A673 (cell line): ENCODE measurements around the gene NEAT1. TPM values are rescaled to one million over a fixed set of nuclear protein-coding genes. Genes with fewer than 3 reads are reported as not detected.

ENCODE experiments used
- BruUV-seq: library from RNA; stranded (reverse); fragments of 400-500 nt; replicated peaks from 2 replicates; lab custom pipeline; 2021; lab: Mats Ljungman, UMichigan
- CTCF ChIA-PET: fragments of 300-600 bp; sonication (Branson Sonifier 250); formaldehyde crosslinking; loops from one replicate; lab custom pipeline; 2022; ENCODE audit warnings: antibody characterized with exemption; lab: Charles Lee
- POLR2A ChIA-PET: fragments of 300-600 bp; sonication (Branson Sonifier 250); formaldehyde crosslinking; loops from one replicate; lab custom pipeline; 2022; ENCODE audit warnings: antibody characterized with exemption; ENCODE audit not compliant: low non-redundant PET; lab: Charles Lee
- DNase-seq: peaks from one replicate; pipeline ENCODE4 v3.0.0-alpha.2; 2015; ENCODE audit warnings: low spot score
- H3K27ac ChIP-seq: fragments of 200-600 bp; sonication (generic); 2 replicates; pipeline ENCODE4 v1.5.1; 2016; ENCODE audit warnings: mixed run types, low read depth, mild to moderate bottlenecking, mixed read lengths, antibody characterized with exemption, low read length; ENCODE audit not compliant: poor library complexity, severe bottlenecking
- H3K27me3 ChIP-seq: fragments of 200-600 bp; sonication (generic); replicated peaks from 2 replicates; pipeline ENCODE4 v1.6.1; 2017; ENCODE audit warnings: mixed run types, low read depth, mild to moderate bottlenecking, mixed read lengths, antibody characterized with exemption, low read length; ENCODE audit not compliant: insufficient read depth, poor library complexity
- H3K36me3 ChIP-seq: fragments of 200-600 bp; sonication (generic); 2 replicates; pipeline ENCODE4 v1.6.1; 2016; ENCODE audit warnings: mixed run types, mild to moderate bottlenecking, mixed read lengths, antibody characterized with exemption, low read length; ENCODE audit not compliant: insufficient read depth, poor library complexity, severe bottlenecking
- H3K4me1 ChIP-seq: fragments of 200-600 bp; sonication (generic); 2 replicates; pipeline ENCODE4 v1.6.1; 2017; ENCODE audit warnings: mixed run types, mild to moderate bottlenecking, mixed read lengths, antibody characterized with exemption, low read length; ENCODE audit not compliant: insufficient read depth, poor library complexity, severe bottlenecking
- H3K4me3 ChIP-seq: fragments of 200-600 bp; sonication (generic); 2 replicates; pipeline ENCODE4 v1.5.1; 2016; ENCODE audit warnings: low read depth, mixed run types, mild to moderate bottlenecking, mixed read lengths, low read length; ENCODE audit not compliant: poor library complexity, severe bottlenecking
- H3K9me3 ChIP-seq: fragments of 200-600 bp; sonication (generic); 2 replicates; pipeline ENCODE4 v1.6.1; 2016; ENCODE audit warnings: mixed run types, low read depth, mild to moderate bottlenecking, mixed read lengths, antibody characterized with exemption, low read length; ENCODE audit not compliant: poor library complexity, severe bottlenecking
- EZH2 ChIP-seq: fragments of 200-600 bp; sonication (generic); IDR thresholded peaks from 2 replicates; pipeline ENCODE4 v1.6.1; 2017; ENCODE audit warnings: borderline replicate concordance, low read depth, mild to moderate bottlenecking, mixed read lengths, antibody characterized with exemption, low read length; ENCODE audit not compliant: poor library complexity, severe bottlenecking
- intact Hi-C: fragments of 100-400 bp; cut with micrococcal nuclease; formaldehyde crosslinking; loops from one replicate; pipeline ENCODE4 v1.10.0; 2022; ENCODE audit not compliant: unreplicated experiment
- total RNA-seq: library from RNA; stranded (reverse); gene quantifications from 2 replicates; pipeline ENCODE4 v1.2.3, GENCODE V29; 2021
- TF ChIP-seq, protein P1 (sequence below): fragments of 300-800, 200-600 bp; sonication (generic); conservative IDR thresholded peaks from 2 replicates; pipeline ENCODE4 v1.5.1; 2017; ENCODE audit warnings: low read depth, mild to moderate bottlenecking, antibody characterized with exemption, low read length, moderate library complexity, mixed read lengths

NEAT1 gene
- total RNA-seq, 1 experiment from 2014 or later, result 196 TPM

GRCh38 chr11:65399249-65399648, 23.3 kb upstream of the NEAT1 start:
- TF ChIP-seq, protein P1, sequence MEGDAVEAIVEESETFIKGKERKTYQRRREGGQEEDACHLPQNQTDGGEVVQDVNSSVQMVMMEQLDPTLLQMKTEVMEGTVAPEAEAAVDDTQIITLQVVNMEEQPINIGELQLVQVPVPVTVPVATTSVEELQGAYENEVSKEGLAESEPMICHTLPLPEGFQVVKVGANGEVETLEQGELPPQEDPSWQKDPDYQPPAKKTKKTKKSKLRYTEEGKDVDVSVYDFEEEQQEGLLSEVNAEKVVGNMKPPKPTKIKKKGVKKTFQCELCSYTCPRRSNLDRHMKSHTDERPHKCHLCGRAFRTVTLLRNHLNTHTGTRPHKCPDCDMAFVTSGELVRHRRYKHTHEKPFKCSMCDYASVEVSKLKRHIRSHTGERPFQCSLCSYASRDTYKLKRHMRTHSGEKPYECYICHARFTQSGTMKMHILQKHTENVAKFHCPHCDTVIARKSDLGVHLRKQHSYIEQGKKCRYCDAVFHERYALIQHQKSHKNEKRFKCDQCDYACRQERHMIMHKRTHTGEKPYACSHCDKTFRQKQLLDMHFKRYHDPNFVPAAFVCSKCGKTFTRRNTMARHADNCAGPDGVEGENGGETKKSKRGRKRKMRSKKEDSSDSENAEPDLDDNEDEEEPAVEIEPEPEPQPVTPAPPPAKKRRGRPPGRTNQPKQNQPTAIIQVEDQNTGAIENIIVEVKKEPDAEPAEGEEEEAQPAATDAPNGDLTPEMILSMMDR, result no peak
- TF ChIP-seq EZH2, result no peak
- Histone ChIP-seq H3K9me3 (no peaks in the 10 kb centered on the region), H3K36me3 (peaks cover 47% of the 10 kb centered on the region), H3K27ac (no peak overlapping the region), H3K4me3 (no peak overlapping the region), H3K27me3 (no peaks in the 10 kb centered on the region), H3K4me1 (no peaks in the 10 kb centered on the region)
- intact Hi-C loops, result no loop called here
- DNase-seq, result no peak
- ChIA-PET POLR2A (interaction anchor here (0.7 kb wide), 1 partner anchor 19 kb away, joined by 11 read pairs; no protein-coding TSS in a partner anchor), CTCF (no interaction called here)
- no TSS peak for BruUV-seq

DNA sequence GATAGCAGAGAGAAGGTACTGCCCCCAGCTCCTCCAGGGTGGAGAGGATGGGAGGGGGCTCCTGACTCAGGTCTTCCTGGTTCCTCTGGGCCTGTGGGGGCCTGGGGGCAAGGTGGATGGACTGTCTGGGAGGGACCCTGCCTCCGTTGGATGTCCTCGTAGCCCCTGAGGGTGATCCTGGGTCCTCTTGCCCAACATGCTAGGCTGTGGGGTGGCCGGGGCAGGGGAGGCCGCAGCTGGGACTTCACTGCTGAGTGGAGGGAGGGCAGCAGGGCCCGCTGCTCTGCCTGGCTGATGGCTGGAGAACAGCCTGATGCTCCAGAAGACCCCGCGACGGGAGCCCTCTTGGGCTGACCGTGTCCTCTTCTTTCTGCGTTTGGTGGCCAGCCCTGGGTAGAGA, 22.8 kb upstream of the NEAT1 start:
- ChIA-PET CTCF (no interaction called here), POLR2A (no interaction called here)
- H3K9me3 ChIP-seq, result no peaks in the 10 kb centered on the region
- H3K36me3 ChIP-seq, result peaks cover 46% of the 10 kb centered on the region
- no peak for DNase-seq
- H3K27ac ChIP-seq, result peak overlapping the region; percentile 30
- H3K4me1 ChIP-seq, result no peaks in the 10 kb centered on the region
- H3K4me3 ChIP-seq, result no peak overlapping the region
- H3K27me3 ChIP-seq, result no peaks in the 10 kb centered on the region
- BruUV-seq, result no TSS peak
- no peak for TF ChIP-seq EZH2
- TF ChIP-seq, protein P1, result no peak
- intact Hi-C loops, result no loop called here

DNA sequence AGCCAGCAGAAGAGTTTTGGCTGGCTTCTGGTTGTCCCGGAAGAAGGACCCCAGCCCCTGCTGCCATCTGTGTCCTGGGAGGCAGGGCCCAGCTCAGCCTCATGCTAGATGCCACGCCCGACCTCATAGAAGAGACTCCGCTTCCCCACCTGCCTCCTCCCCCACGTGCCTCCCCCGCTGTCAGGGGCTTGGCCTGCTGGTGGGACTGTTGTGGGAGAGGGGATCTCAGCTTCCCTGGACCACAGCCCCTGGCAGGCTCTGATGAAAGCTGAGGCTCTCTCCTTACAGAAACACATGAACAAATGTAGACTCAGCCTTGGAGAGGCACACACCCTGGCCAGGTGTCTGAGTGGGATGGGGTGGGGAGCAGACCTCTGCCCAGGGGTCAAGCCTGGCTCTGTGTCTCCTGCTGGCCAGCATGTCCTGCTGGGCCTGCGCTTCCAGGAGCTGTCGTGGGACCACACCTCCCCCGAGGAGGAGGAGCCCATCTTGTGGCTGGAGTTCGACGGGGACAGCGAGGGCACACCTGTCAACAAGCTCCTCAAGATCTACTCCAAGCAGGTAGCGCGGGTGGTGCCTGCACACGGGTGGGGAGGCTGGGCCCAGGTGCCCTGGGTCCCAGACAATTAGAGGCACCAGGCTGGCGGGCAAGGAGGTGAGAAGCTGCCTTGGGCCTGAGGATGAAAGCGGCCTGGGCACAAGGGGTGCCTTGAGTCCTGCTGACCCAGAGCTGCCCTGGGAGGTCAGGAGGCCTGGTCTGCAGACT, 22.1 kb upstream of the NEAT1 start:
- TF ChIP-seq, protein P1, result no peak
- TF ChIP-seq EZH2, result no peak
- Histone ChIP-seq H3K4me3 (no peak overlapping the region), H3K4me1 (no peaks in the 10 kb centered on the region), H3K27ac (peak overlapping the region; percentile 30), H3K27me3 (no peaks in the 10 kb centered on the region), H3K9me3 (no peaks in the 10 kb centered on the region), H3K36me3 (peaks cover 52% of the 10 kb centered on the region)
- ChIA-PET CTCF (no interaction called here), POLR2A (no interaction called here)
- no TSS peak for BruUV-seq
- DNase-seq, result no peak
- intact Hi-C loops, result no loop called here
